ENCODE results near the gene EBF4. TPM values are rescaled to one million over a fixed set of nuclear protein-coding genes. Genes with fewer than 3 reads are reported as not detected.

Gene EBF4
- total RNA-seq, 3 donors from 2014 or later, result 1.6 to 22.0 (median 22.0) TPM

- no peaks in the 10 kb centered on the region for H3K36me3 ChIP-seq
- no peaks in the 10 kb centered on the region for H3K4me1 ChIP-seq
- H3K9me3 ChIP-seq, result no peaks in the 10 kb centered on the region
- intact Hi-C loops (cut with DNase I; ENCODE audit: low total_unique reads), result no loop called here
- TF ChIP-seq POLR2A (IDR thresholded peaks at IDR 0.05) (no peak), POLR2AphosphoS5 (IDR thresholded peaks at IDR 0.05) (no peak)
- TF ChIP-seq, protein P1, sequence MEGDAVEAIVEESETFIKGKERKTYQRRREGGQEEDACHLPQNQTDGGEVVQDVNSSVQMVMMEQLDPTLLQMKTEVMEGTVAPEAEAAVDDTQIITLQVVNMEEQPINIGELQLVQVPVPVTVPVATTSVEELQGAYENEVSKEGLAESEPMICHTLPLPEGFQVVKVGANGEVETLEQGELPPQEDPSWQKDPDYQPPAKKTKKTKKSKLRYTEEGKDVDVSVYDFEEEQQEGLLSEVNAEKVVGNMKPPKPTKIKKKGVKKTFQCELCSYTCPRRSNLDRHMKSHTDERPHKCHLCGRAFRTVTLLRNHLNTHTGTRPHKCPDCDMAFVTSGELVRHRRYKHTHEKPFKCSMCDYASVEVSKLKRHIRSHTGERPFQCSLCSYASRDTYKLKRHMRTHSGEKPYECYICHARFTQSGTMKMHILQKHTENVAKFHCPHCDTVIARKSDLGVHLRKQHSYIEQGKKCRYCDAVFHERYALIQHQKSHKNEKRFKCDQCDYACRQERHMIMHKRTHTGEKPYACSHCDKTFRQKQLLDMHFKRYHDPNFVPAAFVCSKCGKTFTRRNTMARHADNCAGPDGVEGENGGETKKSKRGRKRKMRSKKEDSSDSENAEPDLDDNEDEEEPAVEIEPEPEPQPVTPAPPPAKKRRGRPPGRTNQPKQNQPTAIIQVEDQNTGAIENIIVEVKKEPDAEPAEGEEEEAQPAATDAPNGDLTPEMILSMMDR (IDR thresholded peaks at IDR 0.05), result peak in 2 of 3 donors; percentile 58 to 61
- peak overlapping the region; percentile 74 to 85 for H3K27ac ChIP-seq
- DNase-seq (ENCODE audit: low spot score in 2 of 2), result no peak
- H3K27me3 ChIP-seq, result peaks cover 0 to 3% of the 10 kb centered on the region in 2 donors
- H3K4me3 ChIP-seq, result peak overlapping the region; percentile 38 to 68 (median 60)
Measured at GRCh38 chr20:2752567-2753460, 60.2 kb downstream of the EBF4 start.

DNA sequence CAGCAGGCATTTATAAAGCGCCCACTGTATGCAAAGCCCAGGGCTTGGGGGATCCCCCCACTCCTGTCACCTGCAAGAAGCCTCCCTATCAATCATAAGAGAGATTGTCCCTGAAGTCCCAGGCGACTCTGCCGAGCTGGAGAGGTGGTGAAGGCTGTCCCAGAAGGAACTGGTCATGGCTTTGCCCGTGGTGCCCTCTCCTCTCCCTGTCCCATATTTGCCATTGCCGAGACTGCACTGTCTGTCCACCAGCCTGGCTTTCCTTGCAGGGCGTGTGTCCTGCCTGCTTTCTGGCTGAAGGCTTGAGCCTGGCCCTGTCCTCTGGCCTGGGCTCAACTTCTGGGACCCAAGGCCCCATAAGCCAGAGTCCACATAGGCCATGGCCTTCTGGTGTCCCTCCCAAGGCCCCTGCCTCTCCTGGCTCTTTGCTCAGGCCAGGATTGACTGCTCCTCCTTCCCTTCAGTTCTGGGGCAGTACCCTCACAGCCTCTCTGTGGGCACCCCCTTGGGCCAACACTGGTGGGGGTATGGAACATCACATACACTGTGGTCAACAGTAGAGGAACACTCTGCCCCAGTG lies 61.0 kb downstream of the EBF4 start:
- intact Hi-C loops (cut with DNase I; ENCODE audit: low total_unique reads), result no loop called here
- H3K36me3 ChIP-seq, result no peaks in the 10 kb centered on the region
- no peak overlapping the region for H3K4me3 ChIP-seq
- H3K27me3 ChIP-seq, result peaks cover 0 to 3% of the 10 kb centered on the region in 2 donors
- DNase-seq (ENCODE audit: low spot score in 2 of 2), result no peak
- H3K4me1 ChIP-seq, result no peaks in the 10 kb centered on the region
- no peak for TF ChIP-seq POLR2A (IDR thresholded peaks at IDR 0.05)
- TF ChIP-seq POLR2AphosphoS5 (IDR thresholded peaks at IDR 0.05), result no peak
- TF ChIP-seq, protein P1 (IDR thresholded peaks at IDR 0.05), result no peak
- no peaks in the 10 kb centered on the region for H3K9me3 ChIP-seq
- H3K27ac ChIP-seq, result no peak overlapping the region

DNA sequence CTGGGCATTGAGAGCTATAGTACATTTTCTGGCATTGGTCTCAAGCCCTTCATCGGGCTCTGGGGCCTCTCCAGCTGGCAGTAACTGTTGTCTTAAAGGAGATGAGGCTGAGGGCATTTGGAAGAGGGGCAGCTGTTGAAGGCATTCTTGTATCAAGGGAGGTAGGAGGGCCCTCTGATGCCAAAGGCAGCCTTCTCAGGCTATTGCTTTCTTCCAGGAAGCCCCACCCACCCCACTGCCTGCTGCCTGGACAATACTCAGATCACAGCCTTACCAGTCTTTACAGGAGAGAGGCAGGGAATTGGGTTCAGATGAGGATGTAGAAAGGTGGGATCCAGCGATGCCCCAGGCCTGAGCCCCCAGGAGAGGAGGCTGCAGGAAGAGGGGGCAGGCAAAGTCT lies 61.8 kb downstream of the EBF4 start:
- no peak for DNase-seq (ENCODE audit: low spot score in 2 of 2)
- TF ChIP-seq, protein P1 (IDR thresholded peaks at IDR 0.05), result no peak
- TF ChIP-seq POLR2A (IDR thresholded peaks at IDR 0.05), result no peak
- no peak for TF ChIP-seq POLR2AphosphoS5 (IDR thresholded peaks at IDR 0.05)
- H3K9me3 ChIP-seq, result no peaks in the 10 kb centered on the region
- peaks cover 0 to 3% of the 10 kb centered on the region in 2 donors for H3K27me3 ChIP-seq
- intact Hi-C loops (cut with DNase I; ENCODE audit: low total_unique reads), result no loop called here
- H3K36me3 ChIP-seq, result no peaks in the 10 kb centered on the region
- peak overlapping the region in 1 of 2 donors; percentile 13 for H3K27ac ChIP-seq
- H3K4me3 ChIP-seq, result no peak overlapping the region
- H3K4me1 ChIP-seq, result no peaks in the 10 kb centered on the region

DNA sequence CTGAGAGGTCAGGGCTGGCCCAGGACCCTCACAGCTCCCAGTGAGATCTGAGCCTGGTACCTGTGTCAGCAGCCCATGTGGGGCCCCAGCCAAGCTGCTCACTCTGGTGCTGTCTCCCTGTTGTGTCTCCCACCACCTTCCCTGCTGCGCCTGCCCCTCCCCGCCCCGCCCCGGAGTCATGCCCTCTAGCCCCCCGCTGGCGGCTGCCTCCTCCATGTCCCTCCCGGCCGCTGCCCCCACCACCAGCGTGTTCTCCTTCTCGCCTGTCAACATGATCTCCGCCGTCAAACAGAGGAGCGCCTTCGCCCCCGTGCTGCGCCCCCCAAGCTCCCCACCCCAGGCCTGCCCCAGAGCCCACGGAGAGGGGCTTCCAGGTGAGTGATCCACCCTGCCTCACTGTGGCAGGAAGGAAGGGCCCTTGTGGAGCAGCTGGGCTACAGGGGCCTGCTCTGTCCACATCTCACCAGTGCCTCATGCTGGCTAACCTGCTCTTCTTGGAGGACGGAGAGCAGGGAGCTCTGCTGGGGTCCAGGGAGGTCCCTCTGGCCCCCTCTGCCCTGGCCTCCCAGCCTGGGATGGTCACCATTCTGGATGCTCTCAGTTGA lies 63.0 kb downstream of the EBF4 start:
- Histone ChIP-seq H3K4me3 (no peak overlapping the region), H3K4me1 (no peaks in the 10 kb centered on the region), H3K27ac (no peak overlapping the region), H3K27me3 (peaks cover 0 to 3% of the 10 kb centered on the region in 2 donors), H3K36me3 (no peaks in the 10 kb centered on the region), H3K9me3 (no peaks in the 10 kb centered on the region)
- intact Hi-C loops (cut with DNase I; ENCODE audit: low total_unique reads), result no loop called here
- TF ChIP-seq POLR2A (IDR thresholded peaks at IDR 0.05) (no peak), POLR2AphosphoS5 (IDR thresholded peaks at IDR 0.05) (no peak)
- TF ChIP-seq, protein P1 (IDR thresholded peaks at IDR 0.05), result no peak
- no peak for DNase-seq (ENCODE audit: low spot score in 2 of 2)
